ENCODE data around the gene APOBEC3F.
"Not testable (repeated sequence)": the region's sequence is repeated elsewhere in the genome, so short reads cannot be mapped to it uniquely, and the experiment has no call there.

The APOBEC3F gene

GRCh38 chr22:39078329-39078728, 37.7 kb downstream of the APOBEC3F start:
- no peak overlapping the region for H3K4me3 ChIP-seq (replicated peaks; ENCODE audit: low read depth, low read length)
- DNase-seq (ENCODE audit: extremely low read depth, low read depth), result no peak
- no peak for TF ChIP-seq CTCF (IDR thresholded peaks at IDR 0.05; ENCODE audit: low read depth, low read length, missing control alignments)

- H3K4me3 ChIP-seq (replicated peaks; ENCODE audit: low read depth, low read length); DNase-seq (ENCODE audit: extremely low read depth, low read depth): not testable (repeated sequence)
These were observed 38.5 kb downstream of the APOBEC3F start for GRCh38 chr22:39079054-39079637.

GRCh38 chr22:39080052-39080762, 39.5 kb downstream of the APOBEC3F start:
- TF ChIP-seq CTCF (IDR thresholded peaks at IDR 0.05; ENCODE audit: low read depth, low read length, missing control alignments), result no peak
- no peak overlapping the region for H3K4me3 ChIP-seq (replicated peaks; ENCODE audit: low read depth, low read length)
- no peak for DNase-seq (ENCODE audit: extremely low read depth, low read depth)

GRCh38 chr22:39081016-39081415, 40.4 kb downstream of the APOBEC3F start:
- TF ChIP-seq CTCF (IDR thresholded peaks at IDR 0.05; ENCODE audit: low read depth, low read length, missing control alignments), result no peak
- no peak overlapping the region for H3K4me3 ChIP-seq (replicated peaks; ENCODE audit: low read depth, low read length)
- DNase-seq (ENCODE audit: extremely low read depth, low read depth), result no peak

GRCh38 chr22:39081598-39081997, 40.9 kb downstream of the APOBEC3F start:
- DNase-seq (ENCODE audit: extremely low read depth, low read depth), result no peak
- no peak overlapping the region for H3K4me3 ChIP-seq (replicated peaks; ENCODE audit: low read depth, low read length)
- TF ChIP-seq CTCF (IDR thresholded peaks at IDR 0.05; ENCODE audit: low read depth, low read length, missing control alignments), result no peak

GRCh38 chr22:39083212-39084165, 42.8 kb downstream of the APOBEC3F start:
- TF ChIP-seq CTCF (IDR thresholded peaks at IDR 0.05; ENCODE audit: low read depth, low read length, missing control alignments), result no peak
- no peak overlapping the region for H3K4me3 ChIP-seq (replicated peaks; ENCODE audit: low read depth, low read length)
- DNase-seq (ENCODE audit: extremely low read depth, low read depth), result no peak

- DNase-seq (ENCODE audit: extremely low read depth, low read depth), result no peak
These were observed 44.0 kb downstream of the APOBEC3F start for GRCh38 chr22:39084666-39085065.

More at GRCh38 chr22:39084666-39085065, 44.0 kb downstream of the APOBEC3F start:
- H3K4me3 ChIP-seq (replicated peaks; ENCODE audit: low read depth, low read length), result no peak overlapping the region
- TF ChIP-seq CTCF (IDR thresholded peaks at IDR 0.05; ENCODE audit: low read depth, low read length, missing control alignments), result no peak

Measured in HFF-Myc (cell line).